Panc1 (cell line): ENCODE data around the gene UBL4A.

Experiments
- POLR2AphosphoS5 ChIP-seq: IDR thresholded peaks from 2 replicates; pipeline ENCODE4 v1.6.1; 2012; ENCODE audit warnings: mild to moderate bottlenecking, low read depth, low read length, moderate library complexity
- TF ChIP-seq, protein P1 (sequence below), 2 experiments: IDR thresholded peaks; 2 replicates each; pipeline ENCODE4 v1.6.1; 2011 to 2012; ENCODE audit warnings: low read depth in 2 of 2, control low read depth in 1 of 2, low read length in 1 of 2, mild to moderate bottlenecking in 1 of 2, moderate library complexity in 1 of 2; ENCODE audit not compliant: insufficient read depth in 1 of 2

DNA sequence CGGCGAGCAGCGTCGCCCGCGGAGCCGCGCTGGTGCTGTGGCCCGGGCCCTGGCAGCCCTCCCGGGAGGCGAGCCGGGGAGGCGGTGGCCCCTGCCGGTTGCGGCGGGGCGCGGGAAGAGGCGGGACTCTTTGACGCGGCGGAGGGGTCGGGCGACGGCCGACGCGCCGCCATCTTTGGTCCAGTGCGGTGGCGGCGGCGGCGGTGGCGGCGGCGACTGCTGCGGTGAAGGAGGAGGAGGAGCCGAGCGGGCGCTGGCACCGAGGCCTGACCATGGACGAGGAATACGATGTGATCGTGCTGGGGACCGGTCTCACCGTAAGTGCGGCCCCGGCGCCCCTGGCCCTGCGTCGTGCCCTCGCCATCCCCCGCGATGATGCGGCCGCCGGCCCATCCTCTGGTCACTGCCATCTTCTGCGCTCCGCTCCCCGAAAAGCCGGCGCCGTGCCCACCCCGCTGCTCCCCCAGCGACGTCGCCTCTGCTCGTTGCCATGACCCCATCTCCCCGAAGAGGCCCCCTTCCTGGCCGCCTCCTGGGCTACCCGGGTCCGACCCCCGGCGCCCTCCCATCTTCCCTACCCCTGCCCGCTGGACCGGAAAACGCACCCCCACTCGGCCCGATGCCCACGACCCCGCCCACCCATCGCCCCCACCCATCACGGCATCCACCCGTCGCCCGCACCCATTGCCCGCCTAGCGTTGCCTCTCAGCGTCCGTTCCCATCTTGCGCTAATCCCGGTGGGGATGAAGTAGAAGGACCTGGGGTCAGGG is 49.2 kb downstream of the UBL4A start, which contains the start of gene GDI1:
- TF ChIP-seq POLR2AphosphoS5: no peak
- TF ChIP-seq, protein P1, sequence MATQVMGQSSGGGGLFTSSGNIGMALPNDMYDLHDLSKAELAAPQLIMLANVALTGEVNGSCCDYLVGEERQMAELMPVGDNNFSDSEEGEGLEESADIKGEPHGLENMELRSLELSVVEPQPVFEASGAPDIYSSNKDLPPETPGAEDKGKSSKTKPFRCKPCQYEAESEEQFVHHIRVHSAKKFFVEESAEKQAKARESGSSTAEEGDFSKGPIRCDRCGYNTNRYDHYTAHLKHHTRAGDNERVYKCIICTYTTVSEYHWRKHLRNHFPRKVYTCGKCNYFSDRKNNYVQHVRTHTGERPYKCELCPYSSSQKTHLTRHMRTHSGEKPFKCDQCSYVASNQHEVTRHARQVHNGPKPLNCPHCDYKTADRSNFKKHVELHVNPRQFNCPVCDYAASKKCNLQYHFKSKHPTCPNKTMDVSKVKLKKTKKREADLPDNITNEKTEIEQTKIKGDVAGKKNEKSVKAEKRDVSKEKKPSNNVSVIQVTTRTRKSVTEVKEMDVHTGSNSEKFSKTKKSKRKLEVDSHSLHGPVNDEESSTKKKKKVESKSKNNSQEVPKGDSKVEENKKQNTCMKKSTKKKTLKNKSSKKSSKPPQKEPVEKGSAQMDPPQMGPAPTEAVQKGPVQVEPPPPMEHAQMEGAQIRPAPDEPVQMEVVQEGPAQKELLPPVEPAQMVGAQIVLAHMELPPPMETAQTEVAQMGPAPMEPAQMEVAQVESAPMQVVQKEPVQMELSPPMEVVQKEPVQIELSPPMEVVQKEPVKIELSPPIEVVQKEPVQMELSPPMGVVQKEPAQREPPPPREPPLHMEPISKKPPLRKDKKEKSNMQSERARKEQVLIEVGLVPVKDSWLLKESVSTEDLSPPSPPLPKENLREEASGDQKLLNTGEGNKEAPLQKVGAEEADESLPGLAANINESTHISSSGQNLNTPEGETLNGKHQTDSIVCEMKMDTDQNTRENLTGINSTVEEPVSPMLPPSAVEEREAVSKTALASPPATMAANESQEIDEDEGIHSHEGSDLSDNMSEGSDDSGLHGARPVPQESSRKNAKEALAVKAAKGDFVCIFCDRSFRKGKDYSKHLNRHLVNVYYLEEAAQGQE (IDR thresholded peaks at IDR 0.05; ENCODE audit: insufficient read depth in 1 of 2, low read depth in 2 of 2, low read length in 1 of 2): no peak
